ENCODE data around the gene DNAJC17.

Gene DNAJC17

GRCh38 chr15:40806672-40807027, 623 bp downstream of the DNAJC17 start:
- Histone ChIP-seq H3K36me3 (peaks cover 3% of the 10 kb centered on the region; the same call in 1 of the 2 replicates), H3K9me3 (ENCODE audit: severe bottlenecking) (no peaks in the 10 kb centered on the region), H3K4me3 (ENCODE audit: low read depth, low read length) (peak overlapping the region; percentile 100), H3K27me3 (ENCODE audit: insufficient read depth, low read depth, severe bottlenecking) (no peaks in the 10 kb centered on the region), H3K27ac (peak overlapping the region; percentile 84)
- DNase-seq = no peak
- TF ChIP-seq, protein P1, sequence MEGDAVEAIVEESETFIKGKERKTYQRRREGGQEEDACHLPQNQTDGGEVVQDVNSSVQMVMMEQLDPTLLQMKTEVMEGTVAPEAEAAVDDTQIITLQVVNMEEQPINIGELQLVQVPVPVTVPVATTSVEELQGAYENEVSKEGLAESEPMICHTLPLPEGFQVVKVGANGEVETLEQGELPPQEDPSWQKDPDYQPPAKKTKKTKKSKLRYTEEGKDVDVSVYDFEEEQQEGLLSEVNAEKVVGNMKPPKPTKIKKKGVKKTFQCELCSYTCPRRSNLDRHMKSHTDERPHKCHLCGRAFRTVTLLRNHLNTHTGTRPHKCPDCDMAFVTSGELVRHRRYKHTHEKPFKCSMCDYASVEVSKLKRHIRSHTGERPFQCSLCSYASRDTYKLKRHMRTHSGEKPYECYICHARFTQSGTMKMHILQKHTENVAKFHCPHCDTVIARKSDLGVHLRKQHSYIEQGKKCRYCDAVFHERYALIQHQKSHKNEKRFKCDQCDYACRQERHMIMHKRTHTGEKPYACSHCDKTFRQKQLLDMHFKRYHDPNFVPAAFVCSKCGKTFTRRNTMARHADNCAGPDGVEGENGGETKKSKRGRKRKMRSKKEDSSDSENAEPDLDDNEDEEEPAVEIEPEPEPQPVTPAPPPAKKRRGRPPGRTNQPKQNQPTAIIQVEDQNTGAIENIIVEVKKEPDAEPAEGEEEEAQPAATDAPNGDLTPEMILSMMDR (IDR thresholded peaks at IDR 0.05; ENCODE audit: low read depth, low read length) = no peak

DNA sequence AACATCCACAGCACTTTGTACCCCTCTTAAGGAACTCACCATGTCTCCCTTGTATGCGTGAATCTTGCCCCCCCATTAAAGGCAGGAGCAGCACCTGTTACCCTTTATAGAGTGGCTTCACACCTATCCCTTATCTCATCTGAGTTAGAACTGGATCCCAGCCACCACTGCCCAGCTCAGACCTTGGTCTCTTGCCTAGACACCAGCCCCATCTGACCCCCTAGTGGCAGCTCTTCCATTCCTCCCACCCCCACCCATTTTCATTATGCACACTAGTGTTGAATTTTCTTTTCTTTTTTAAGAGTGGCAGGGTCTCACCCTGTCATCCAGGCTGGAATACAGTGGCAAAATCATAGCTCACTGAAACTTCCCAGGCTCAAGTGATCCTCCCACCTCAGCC, 3.6 kb downstream of the DNAJC17 start:
- TF ChIP-seq, protein P1 (IDR thresholded peaks at IDR 0.05; ENCODE audit: low read depth, low read length) = no peak

DNA sequence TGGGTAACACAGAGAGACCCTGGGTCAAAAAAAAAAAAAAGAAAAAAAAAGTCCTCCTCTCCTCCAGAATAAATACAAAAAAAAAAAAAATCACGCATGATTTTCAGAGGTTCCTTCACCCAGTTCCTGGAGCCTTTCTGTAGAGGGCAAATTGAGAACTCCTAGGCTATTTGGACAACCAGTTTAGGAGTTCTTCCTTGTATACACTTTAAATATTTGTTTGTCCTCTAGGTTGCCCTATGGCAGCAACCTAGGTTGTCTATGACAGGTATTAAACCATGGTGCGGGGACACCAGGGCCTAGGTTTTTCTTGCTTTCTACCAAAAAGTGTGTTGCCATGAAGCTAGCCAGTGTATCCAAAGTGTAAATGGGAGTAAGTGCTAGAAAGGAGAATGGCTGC, 4.2 kb downstream of the DNAJC17 start:
- no peaks in the 10 kb centered on the region for H3K27me3 ChIP-seq (ENCODE audit: insufficient read depth, low read depth, severe bottlenecking)
- H3K27ac ChIP-seq = no peak overlapping the region

More for the DNA sequence above, 3.6 kb downstream of the DNAJC17 start:
- Histone ChIP-seq H3K27me3 (ENCODE audit: insufficient read depth, low read depth, severe bottlenecking) (no peaks in the 10 kb centered on the region), H3K27ac (no peak overlapping the region), H3K9me3 (ENCODE audit: severe bottlenecking) (no peaks in the 10 kb centered on the region), H3K36me3 (no peaks in the 10 kb centered on the region; the same call in 1 of the 2 replicates), H3K4me3 (ENCODE audit: low read depth, low read length) (no peak overlapping the region)
- DNase-seq = no peak

DNA sequence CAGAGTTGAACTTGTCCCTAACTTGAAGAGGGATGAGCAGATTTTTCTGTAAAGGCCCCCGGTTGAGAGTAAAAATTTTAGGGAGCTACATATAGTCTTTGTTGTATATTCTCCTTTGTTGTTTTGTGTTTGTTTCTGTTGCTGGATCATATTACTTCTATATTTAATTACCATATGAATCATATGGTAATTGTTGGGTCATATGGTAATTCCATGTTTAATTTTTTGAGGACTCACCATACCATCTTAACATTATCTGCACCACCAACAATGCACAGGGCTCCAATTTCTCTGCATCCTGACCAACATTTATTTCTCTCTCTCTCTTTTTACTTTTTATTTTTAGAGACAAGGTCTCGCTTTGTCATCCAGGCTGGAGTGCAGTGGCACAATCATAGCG, 7.8 kb downstream of the DNAJC17 start:
- Histone ChIP-seq H3K27ac (no peak overlapping the region), H3K36me3 (no peaks in the 10 kb centered on the region), H3K27me3 (ENCODE audit: insufficient read depth, low read depth, severe bottlenecking) (no peaks in the 10 kb centered on the region), H3K4me3 (ENCODE audit: low read depth, low read length) (no peak overlapping the region), H3K9me3 (ENCODE audit: severe bottlenecking) (no peaks in the 10 kb centered on the region)
- TF ChIP-seq, protein P1 (IDR thresholded peaks at IDR 0.05; ENCODE audit: low read depth, low read length) = no peak
- no peak for DNase-seq

More for the DNA sequence above, 4.2 kb downstream of the DNAJC17 start:
- Histone ChIP-seq H3K36me3 (no peaks in the 10 kb centered on the region; the same call in 1 of the 2 replicates), H3K4me3 (ENCODE audit: low read depth, low read length) (no peak overlapping the region), H3K9me3 (ENCODE audit: severe bottlenecking) (no peaks in the 10 kb centered on the region)
- DNase-seq = no peak
- TF ChIP-seq, protein P1 (IDR thresholded peaks at IDR 0.05; ENCODE audit: low read depth, low read length) = no peak

DNA sequence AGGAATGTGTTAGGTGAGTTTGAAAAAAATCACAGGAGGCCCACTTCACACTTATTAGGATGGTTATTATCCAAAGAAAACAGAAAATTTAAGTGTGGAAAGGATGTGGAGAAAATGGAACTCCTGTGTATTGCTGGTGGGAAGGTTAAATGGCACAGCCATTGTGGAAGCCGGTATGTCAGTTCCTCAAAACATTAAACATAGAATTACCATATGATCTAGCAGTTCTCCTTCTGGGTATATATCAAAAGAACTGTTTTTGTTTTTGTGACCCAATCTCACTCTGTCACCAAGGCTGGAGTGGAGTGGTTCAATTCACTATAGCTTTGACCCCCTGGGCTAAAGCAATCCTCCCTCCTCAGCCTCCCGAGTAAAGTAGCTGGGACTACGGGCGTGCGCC, 10.8 kb downstream of the DNAJC17 start:
- TF ChIP-seq, protein P1 (IDR thresholded peaks at IDR 0.05; ENCODE audit: low read depth, low read length) = no peak
- Histone ChIP-seq H3K27ac (no peak overlapping the region), H3K9me3 (ENCODE audit: severe bottlenecking) (no peaks in the 10 kb centered on the region), H3K27me3 (ENCODE audit: insufficient read depth, low read depth, severe bottlenecking) (no peaks in the 10 kb centered on the region), H3K36me3 (no peaks in the 10 kb centered on the region; the same call in 1 of the 2 replicates), H3K4me3 (ENCODE audit: low read depth, low read length) (no peak overlapping the region)
- no peak for DNase-seq

- Histone ChIP-seq H3K4me3 (ENCODE audit: low read depth, low read length) (no peak overlapping the region), H3K27me3 (ENCODE audit: insufficient read depth, low read depth, severe bottlenecking) (no peaks in the 10 kb centered on the region), H3K27ac (no peak overlapping the region), H3K36me3 (no peaks in the 10 kb centered on the region; the same call in 1 of the 2 replicates), H3K9me3 (ENCODE audit: severe bottlenecking) (no peaks in the 10 kb centered on the region)
- TF ChIP-seq, protein P1 (IDR thresholded peaks at IDR 0.05; ENCODE audit: low read depth, low read length) = no peak
- DNase-seq = no peak
Measured at GRCh38 chr15:40796041-40796440, 11.2 kb downstream of the DNAJC17 start.
